ENCODE measurements around the gene OR5B12.
"Not testable (repeated sequence)": the region's sequence is repeated elsewhere in the genome, so short reads cannot be mapped to it uniquely, and the experiment has no call there.

The OR5B12 gene

DNA sequence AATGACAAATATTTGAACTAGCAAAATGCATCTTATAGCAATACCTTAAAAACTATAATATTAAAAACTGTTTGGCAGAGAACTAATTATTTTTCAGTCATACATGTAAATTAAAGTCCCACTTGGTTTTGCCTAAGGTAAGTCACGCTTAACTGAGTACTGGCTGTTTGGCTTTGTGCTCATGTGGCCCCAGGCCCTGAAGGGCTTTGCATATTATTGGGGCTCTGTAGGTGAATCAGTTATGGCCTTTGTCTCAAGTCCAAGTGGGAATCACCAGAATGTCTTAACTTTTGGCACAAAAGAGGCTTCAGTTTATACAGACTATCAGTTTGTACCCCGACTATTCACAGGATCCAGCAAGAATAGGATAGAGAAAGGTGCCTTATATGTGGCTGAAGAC is 42.4 kb downstream of the OR5B12 start:
- not testable (repeated sequence) for H3K36me3 Mint-ChIP-seq (ENCODE audit: low read depth); H3K9me3 Mint-ChIP-seq; H3K27me3 Mint-ChIP-seq (ENCODE audit: low read depth); H3K4me1 Mint-ChIP-seq (ENCODE audit: low read depth); H3K27ac Mint-ChIP-seq; H3K4me3 Mint-ChIP-seq

DNA sequence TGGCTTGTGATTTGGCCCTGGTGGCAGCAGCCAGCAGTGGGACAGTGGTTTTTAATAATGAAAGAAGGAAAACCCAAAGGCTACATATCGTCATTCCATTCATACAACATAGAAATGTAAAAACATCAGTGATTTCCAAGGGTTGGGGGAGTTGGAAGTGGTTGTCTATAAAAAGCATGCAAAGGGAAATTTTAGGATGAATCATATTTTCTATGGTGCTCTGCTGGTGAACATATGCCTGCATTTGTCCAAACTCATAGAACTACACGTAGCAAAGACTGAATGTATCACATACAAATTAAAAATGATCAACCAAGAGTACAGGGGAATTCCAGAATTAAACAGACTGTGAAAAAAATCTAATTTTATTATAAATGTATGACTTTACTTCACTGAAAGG is 46.5 kb downstream of the OR5B12 start:
- Mint-ChIP-seq H3K4me3 (no peak overlapping the region), H3K36me3 (ENCODE audit: low read depth) (no peaks in the 10 kb centered on the region), H3K27me3 (ENCODE audit: low read depth) (no peaks in the 10 kb centered on the region), H3K27ac (no peak overlapping the region), H3K4me1 (ENCODE audit: low read depth) (no peaks in the 10 kb centered on the region), H3K9me3 (peaks cover 9% of the 10 kb centered on the region)

DNA sequence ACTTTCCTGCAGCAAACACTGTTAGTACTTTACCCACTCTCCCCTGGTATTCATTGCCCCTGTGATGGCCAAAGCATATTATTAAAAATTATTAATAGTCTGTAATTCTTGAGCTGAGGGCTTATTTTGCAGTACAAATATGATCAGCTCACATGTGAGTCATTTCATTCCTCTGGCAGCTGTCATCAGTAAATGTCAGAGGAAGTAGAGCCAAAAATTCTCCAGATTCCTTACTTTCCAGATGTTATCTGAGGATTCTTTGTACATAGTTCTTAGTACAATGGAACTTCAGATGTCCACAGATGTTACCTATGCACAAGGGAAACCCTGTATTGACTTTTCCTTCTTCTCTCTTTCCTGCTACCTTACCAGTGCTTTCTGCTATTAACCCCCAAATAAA is 47.8 kb downstream of the OR5B12 start:
- Mint-ChIP-seq H3K27ac (no peak overlapping the region), H3K9me3 (peaks cover 9% of the 10 kb centered on the region)

DNA sequence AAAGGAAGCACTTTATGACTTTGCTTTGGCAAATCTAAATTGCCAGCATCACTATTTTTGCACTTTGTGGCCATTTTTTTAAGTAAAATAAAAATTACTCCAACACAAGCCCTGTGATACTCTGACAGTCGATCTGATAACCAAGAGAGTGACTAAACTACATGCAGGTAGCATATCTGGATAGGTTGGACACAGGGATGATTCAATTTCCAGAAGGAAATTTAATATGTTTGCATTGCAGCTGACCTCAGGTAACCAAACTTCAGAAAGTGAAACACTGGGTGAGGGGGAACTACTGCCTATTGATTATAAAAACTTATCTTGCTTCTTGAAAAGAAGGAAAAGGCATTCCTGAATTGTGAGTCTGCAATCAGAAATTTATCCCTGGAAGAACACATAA is 49.3 kb downstream of the OR5B12 start:
- H3K9me3 Mint-ChIP-seq: peaks cover 9% of the 10 kb centered on the region
- H3K27ac Mint-ChIP-seq: no peak overlapping the region
- no peaks in the 10 kb centered on the region for H3K27me3 Mint-ChIP-seq (ENCODE audit: low read depth)
- H3K36me3 Mint-ChIP-seq (ENCODE audit: low read depth): no peaks in the 10 kb centered on the region
- H3K4me1 Mint-ChIP-seq (ENCODE audit: low read depth): no peaks in the 10 kb centered on the region
- no peak overlapping the region for H3K4me3 Mint-ChIP-seq

More for the DNA sequence above, 47.8 kb downstream of the OR5B12 start:
- no peak overlapping the region for H3K4me3 Mint-ChIP-seq
- no peaks in the 10 kb centered on the region for H3K36me3 Mint-ChIP-seq (ENCODE audit: low read depth)
- H3K27me3 Mint-ChIP-seq (ENCODE audit: low read depth): no peaks in the 10 kb centered on the region
- no peaks in the 10 kb centered on the region for H3K4me1 Mint-ChIP-seq (ENCODE audit: low read depth)

DNA sequence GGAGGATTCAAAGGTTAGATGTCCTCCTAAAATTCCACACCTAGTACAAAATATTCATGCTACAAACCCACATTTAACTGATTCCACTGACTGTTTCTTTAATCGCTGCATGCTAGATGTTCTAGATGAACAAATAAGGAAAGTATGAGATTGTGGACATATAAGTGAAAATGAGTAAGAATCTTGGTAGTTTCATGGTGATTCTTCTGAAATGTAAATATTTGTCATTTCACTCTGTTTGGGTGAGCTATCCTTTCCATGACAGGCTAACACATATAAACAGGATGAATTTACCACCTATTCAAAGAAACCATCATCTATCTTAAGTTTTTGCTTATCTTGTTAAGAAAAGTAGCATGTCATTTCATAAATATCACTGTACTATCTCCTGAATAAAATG is 50.2 kb downstream of the OR5B12 start:
- Mint-ChIP-seq H3K9me3 (peaks cover 9% of the 10 kb centered on the region), H3K4me1 (ENCODE audit: low read depth) (no peaks in the 10 kb centered on the region), H3K27me3 (ENCODE audit: low read depth) (no peaks in the 10 kb centered on the region), H3K36me3 (ENCODE audit: low read depth) (no peaks in the 10 kb centered on the region), H3K4me3 (no peak overlapping the region), H3K27ac (no peak overlapping the region)

DNA sequence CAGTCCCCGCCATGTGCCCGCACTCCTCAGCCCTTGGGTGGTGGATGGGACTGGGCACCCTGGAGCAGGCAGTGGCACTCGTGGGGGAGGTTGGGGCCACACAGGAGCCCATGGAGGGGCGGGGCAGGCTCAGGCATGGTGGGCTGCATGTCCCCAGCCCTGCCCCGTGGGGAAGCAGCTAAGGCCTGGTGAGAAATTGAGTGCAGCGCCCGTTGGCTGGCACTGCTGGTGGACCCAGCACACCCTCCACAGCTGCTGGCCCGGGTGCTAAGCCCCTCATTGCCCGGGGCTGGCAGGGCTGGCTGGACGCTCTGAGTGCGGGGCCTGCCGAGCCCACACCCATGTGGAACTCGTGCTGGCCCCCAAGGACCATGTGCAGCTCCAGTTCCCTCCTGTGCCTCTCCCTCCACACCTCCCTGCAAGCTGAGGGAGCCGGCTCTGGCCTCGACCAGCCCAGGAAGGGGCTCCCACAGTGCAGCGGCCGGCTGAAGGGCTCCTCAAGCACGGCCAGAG is 51.4 kb downstream of the OR5B12 start:
- H3K27me3 Mint-ChIP-seq (ENCODE audit: low read depth): no peaks in the 10 kb centered on the region

More for the DNA sequence above, 51.4 kb downstream of the OR5B12 start:
- Mint-ChIP-seq H3K4me1 (ENCODE audit: low read depth) (no peaks in the 10 kb centered on the region), H3K36me3 (ENCODE audit: low read depth) (no peaks in the 10 kb centered on the region), H3K27ac (no peak overlapping the region), H3K4me3 (no peak overlapping the region), H3K9me3 (peaks cover 9% of the 10 kb centered on the region)
